CD4-positive, alpha-beta T cell treated with Interleukin-10 for 1 hour (primary cell): ENCODE measurements around the gene RNU2-1.
"Not testable (repeated sequence)": the region's sequence is repeated elsewhere in the genome, so short reads cannot be mapped to it uniquely, and the experiment has no call there.

Experiments
- DNase-seq: peaks from one replicate; pipeline ENCODE4 v3.0.0-alpha.2; 2020

RNU2-1 gene

GRCh38 chr17:43215341-43215740, 18.4 kb downstream of the RNU2-1 start:
- DNase-seq = no peak

DNA sequence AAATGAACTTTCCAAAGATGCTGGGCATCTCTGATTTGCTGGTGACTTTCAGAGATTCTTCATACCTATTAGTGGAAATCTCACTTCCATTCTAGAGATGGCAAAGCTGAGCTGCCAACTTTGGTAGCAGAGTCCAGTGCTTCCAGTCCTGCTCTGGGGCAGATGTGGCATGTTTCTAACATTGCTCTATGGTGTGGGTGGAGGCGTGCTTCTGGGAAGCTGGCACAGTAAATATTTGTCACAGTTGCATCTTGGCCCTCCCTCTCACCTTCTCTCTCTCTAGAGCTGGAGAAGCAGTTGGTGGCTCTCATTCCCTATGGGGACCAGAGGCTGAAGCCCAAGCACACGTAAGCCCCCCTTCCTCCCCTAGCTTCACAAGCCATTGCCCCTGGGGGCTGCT, 20.2 kb downstream of the RNU2-1 start:
- no peak for DNase-seq

- DNase-seq = no peak
Measured at GRCh38 chr17:43212641-43213490, 20.9 kb downstream of the RNU2-1 start.

DNA sequence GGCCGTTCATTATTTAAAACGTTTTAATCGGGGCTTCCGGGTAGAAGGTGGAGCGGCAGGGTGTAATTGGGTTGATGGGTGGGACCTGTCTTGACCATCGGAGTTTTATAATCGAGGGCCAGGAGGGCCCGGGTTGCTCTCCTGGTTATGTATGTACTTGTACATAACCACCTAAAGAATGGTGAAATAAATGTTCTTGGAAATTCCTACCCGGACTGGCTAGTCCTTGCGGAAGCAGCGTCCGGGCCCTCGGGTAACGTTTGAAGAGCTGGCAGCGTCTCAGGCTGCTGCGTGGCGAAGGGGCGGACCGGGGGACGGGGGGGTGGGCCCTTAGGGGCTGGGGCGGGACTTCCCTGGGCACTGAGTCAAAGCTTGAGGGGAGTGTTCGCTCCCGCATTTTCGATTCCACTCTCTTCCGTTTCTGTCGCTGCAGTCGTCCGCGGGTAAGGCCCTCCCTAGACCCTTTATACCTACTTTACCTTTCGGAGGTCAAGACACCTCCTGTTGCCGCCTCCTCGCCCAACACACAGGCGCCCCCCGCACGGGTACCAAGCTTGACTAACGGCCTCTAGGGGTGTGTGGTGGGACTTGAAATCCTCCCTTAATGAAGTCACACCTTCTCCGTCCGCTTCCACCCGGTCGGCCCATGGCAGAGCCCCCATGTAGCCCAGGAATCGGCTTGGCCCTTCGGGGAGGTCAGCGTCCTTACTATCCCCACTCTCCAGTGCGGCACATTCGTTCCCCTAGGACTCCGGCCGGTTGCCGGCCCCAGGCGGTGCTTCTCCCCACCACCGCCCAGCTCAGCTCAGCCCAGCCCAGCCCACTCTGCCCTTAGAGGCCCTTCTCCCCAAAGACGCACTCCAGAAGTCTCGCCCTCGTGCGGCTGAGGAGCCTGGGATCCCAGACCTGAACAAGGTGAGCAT, 22.0 kb downstream of the RNU2-1 start, which contains the start of gene TMEM106A:
TSS of gene TMEM106A (plus strand) at position 396 of the 923 bp plus-strand sequence. CDS start 1,167 bp downstream, outside the sequence.
- peak; percentile 76 for DNase-seq

DNA sequence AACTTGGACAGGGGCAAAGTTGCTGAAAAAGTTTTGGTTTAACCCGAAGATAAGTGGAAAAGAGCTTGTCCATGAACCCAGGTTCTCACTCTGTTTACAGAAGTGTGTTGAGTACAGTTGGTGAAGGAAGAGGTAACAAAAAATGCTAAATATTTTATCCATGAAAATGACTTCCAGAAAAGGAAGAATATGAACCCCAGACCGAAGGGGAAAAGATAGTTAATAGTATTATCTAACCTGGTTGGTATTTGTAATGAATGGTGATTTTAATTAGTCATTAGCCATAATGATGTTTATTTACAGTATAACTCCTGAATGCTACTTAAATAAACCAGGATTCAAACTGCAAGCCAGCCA, 22.7 kb downstream of the RNU2-1 start:
- DNase-seq = no peak

- no peak for DNase-seq
Measured at GRCh38 chr17:43210576-43210975, 23.2 kb downstream of the RNU2-1 start.

DNA sequence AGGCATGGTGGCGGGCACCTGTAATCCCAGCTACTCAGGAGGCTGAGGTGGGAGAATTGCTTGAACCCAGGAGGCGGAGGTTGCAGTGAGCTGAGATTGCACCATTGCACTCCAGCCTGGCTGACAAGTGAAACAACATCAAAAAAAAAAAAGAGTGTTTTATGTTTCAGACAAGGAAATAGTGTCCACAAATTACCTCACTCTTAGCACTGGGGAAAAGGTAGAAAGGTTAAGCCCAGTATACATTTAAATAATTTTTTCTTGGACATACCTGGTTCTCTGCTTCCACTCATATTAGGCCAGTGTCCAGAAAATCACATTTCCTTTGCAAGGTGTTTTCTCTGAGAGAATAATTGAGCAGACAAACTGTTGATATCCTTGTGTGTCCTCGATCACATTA, 30.8 kb downstream of the RNU2-1 start:
- DNase-seq = not testable (repeated sequence)

DNA sequence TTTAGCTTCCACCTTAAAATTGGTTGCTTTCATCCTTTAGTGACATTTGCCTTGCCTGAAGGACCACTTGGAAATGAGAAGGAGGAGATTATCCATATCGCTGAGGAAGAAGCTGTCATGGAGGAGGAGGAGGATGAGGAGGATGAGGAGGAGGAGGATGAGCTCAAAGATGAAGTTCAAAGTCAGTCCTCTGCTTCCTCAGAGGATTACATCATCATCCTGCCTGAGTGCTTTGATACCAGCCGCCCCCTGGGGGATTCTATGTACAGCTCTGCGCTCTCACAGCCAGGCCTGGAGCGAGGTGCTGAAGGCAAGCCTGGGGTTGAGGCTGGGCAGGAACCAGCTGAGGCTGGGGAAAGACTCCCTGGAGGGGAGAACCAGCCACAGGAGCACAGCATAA, 33.6 kb downstream of the RNU2-1 start:
- no peak for DNase-seq

GRCh38 chr17:43199633-43200032, 34.1 kb downstream of the RNU2-1 start:
- no peak for DNase-seq

DNA sequence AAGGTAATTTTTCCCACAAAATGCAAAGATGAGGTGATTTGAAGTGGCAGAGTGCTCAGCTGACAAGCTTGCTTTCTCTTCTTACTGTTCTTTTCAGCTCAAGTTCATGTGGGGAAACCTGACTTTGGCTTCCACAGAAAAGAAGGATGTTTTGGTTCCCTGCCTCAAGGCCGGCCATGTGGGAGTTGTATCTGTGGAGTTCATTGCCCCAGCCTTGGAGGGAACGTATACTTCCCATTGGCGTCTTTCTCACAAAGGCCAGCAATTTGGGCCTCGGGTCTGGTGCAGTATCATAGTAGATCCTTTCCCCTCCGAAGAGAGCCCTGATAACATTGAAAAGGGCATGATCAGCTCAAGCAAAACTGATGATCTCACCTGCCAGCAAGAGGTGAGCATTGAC, 40.5 kb downstream of the RNU2-1 start:
- no peak for DNase-seq

DNA sequence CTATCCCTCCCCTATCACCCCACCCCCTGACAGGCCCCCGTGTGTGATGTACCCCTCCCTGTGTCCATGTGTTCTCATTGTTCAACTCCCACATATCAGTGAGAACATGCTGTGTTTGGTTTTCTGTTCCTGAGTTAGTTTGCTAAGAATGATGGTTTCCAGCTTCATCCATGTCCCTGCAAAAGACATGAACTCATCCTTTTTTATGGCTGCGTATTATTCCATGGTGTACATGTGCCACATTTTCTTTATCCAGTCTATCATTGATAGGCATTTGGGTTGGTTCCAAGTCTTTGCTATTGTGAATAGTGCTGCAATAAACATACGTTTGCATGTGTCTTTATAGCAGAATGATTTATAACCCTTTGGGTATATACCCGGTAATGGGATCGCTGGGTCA, 47.1 kb downstream of the RNU2-1 start:
- DNase-seq = not testable (repeated sequence)

DNA sequence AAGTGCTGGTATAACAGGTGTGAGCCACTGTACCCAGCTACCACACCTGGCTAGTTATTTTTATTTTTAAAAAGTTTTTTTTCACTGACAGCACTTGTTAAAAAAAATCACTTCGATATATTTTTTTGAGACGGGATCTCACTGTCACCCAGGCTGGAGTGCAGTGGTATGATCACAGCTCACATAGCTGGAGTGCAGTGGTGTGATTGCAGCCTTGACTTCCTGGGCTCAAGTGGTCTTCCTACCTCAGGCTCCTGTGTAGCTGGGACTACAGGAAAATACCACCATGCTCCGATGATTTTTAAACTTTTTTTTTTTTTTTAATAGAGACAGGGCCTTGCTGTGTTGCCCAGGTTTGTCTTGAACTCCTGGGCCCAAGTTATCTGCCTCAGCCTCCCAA, 49.9 kb downstream of the RNU2-1 start:
- DNase-seq = no peak
